GM21576 (cell line): Measurements from ENCODE around the gene DLG5.
A peak's percentile ranks its signal among the peaks of the same experiment; 100 is the strongest.

Experiments
- ATAC-seq: cut with Tn5 transposase; IDR thresholded peaks from one replicate; pipeline ENCODE4 v1.9.1; 2021; ENCODE audit warnings: mild to moderate bottlenecking, moderate library complexity; ENCODE audit not compliant: unreplicated experiment

DLG5 gene

GRCh38 chr10:77944519-77944918, 18.0 kb upstream of the DLG5 start:
- ATAC-seq: no peak

GRCh38 chr10:77943121-77943901, 16.8 kb upstream of the DLG5 start:
- ATAC-seq: no peak

DNA sequence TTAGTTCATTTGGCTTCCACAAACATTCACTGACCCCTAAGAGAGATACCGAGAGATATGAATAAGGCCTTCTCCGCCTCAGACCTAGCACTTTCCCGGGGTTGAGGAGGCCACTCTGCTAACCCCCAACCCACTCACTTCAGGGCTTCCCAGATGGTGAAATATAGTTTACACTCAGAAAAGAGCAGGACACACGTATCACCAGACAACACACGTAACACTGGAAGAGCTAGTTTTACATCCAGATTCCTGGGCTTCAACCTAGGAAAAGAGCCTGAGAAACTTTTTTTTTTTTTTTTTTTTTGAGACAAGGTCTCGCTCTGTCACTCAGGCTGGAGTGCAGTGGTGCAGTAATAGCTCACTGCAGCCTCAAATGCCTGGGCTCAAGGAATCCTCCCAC, 15.2 kb upstream of the DLG5 start:
- no peak for ATAC-seq

GRCh38 chr10:77940627-77941026, 14.1 kb upstream of the DLG5 start:
- ATAC-seq: no peak

GRCh38 chr10:77940225-77940624, 13.7 kb upstream of the DLG5 start:
- no peak for ATAC-seq

DNA sequence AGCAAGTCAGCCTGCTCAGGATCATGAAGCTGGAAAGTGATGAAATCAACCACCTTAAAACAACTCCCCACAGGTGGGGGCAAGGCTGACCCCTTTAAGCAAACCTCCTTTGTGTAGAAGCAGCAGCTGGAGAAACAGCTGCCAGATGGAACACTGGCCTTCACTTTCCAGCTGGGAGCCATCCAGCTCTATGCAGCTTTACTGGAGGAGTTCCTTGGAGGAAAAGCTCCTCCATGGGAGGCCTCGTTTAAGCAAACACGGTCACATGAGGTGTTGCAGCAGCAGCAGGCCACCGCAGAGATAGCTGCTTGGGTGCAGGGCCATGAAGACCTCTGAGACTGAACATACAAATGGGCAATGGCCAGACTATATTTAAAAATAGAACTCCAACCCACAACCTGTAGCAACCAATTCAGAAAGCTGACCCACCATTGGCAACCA, 13.0 kb upstream of the DLG5 start:
- ATAC-seq: no peak

GRCh38 chr10:77936697-77937567, 10.4 kb upstream of the DLG5 start:
- ATAC-seq: no peak

GRCh38 chr10:77932016-77932715, 5.6 kb upstream of the DLG5 start:
- ATAC-seq: no peak

GRCh38 chr10:77927402-77928246, 1.1 kb upstream of the DLG5 start:
- no peak for ATAC-seq

DNA sequence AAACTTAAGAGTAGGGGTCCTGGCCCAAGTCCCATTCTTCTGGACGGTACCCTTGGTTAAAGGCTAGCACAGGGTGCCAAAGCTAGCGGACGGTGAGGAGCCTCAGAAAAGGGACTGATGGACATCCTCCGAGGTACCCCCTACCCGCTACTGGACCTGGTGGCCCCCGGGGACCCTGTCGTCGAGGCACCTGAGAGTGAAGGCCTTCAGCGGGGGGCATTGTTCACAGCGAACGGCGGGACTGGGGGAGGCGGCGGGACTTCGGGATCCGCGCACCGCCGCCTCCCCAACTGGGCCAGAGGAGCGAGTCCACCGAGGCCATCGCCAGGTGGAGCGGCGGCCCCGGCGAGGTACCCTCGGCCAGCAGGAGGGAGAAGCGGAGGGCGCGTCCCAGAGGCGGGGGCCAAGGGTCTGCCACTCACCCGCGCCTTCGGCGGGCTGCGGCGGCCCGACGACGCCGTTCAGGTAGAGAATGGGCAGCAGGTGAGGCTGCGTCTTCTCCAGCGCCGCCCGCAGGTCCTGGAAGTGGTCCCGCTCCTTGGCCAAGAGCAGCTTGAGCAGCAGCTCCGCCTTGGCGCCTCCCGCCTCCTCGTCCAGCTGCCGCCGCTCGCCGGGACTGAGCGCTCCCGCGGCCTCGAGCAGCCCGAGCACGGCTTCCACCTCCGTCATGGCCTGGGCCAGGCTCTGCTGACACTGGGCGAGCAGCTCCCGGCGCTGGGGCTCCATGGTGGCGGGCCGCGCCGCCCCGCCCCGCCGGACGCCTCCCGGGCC, 575 bp downstream of the DLG5 start:
- ATAC-seq: peak; percentile 51

DNA sequence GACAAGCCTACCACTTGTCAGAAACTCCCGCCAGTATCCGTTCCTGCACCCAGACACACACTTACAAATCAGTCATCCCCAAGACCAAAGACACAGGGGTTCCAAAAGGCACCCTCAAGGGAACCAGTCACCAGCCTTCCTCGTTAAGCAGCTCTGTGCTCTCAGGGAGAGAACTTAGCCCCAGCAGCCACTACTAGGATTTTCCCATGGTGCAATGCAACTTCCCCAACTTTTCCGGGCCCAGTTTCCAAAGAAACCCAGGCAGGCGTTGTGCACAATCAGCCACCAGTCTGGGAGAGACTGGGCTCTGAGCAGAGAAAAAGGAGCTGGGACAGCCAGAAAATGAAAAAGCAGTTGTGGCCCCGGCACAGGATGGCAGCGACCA, 1.2 kb downstream of the DLG5 start:
- no peak for ATAC-seq

- no peak for ATAC-seq
These were observed 3.9 kb downstream of the DLG5 start for GRCh38 chr10:77922566-77923179.

DNA sequence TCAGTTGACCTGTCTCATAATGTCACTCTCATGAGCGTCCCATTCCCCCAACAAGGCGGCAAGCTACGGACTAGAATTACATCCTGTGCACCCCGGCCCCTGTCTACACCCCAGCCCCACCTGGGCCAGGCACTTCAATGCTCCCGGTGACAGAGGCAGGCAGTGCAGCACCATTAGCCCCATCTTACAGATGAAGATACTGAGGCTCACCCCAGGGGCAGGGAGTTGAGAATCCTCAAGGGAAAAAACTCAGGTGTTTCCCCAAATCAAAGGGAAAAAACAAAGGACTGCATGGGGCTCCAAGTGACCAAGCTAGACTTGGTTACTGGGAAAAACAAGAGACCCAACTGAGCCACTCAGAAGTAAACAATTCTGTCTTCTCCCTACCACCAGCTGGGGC, 4.5 kb downstream of the DLG5 start:
- no peak for ATAC-seq

DNA sequence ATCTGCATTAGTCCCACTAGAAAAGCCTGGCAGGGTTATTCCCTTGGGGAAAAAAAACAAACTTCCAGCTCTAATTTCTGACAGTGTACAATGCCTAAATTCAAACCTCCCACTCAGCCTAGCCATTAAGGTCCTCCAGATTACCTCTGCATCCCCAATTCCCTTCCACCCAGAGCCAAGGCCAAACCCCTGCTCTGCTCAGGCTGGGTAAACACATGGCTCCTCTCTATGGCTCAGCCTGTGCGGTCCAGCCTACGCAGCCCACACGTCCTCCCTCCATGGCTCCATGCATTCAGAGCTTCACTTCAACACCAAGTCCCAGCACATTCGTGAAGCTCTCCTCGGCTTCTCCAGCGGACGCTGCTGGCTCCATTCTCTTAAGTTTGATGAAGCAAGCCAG, 5.2 kb downstream of the DLG5 start:
- no peak for ATAC-seq

- no peak for ATAC-seq
These were observed 6.1 kb downstream of the DLG5 start for GRCh38 chr10:77920495-77920894.

DNA sequence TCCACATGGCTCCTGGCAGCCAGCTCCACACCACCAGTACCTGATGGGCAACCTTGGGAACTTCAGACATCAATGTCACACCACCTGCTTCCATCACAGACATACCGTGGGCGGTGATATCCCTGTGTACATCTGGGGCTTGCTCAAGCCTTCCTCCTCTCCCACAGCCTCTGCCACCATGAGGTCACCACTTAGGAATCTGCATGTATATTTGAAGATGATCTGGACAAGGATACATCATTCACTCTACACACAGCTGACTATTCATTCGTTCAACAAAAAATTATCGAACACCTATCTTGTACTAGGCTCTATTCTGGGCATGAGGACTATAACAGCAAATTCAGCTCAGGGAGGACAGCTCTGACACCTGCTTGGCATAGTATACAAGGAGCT, 6.8 kb downstream of the DLG5 start:
- no peak for ATAC-seq

GRCh38 chr10:77915319-77916105, 11.0 kb downstream of the DLG5 start:
- ATAC-seq: no peak

DNA sequence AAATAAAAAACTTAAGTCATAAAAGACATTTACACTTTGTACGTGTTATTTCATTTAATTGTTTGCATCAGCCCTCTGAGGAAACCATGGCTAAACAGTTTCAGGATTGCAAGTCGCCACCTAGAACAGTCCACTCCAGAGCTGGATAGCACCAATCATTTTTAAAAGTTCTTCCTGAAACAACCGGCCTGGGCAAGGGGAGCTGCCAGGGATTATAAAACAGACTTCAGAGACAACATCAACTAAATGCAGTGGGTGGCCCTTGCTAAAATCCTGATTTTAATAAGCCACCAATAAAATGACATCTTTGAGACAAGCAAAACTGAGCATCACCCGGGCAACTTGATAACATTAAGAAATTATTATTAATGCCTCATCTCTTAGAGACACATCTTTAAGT, 13.5 kb downstream of the DLG5 start:
- no peak for ATAC-seq

- no peak for ATAC-seq
These were observed 14.0 kb downstream of the DLG5 start for GRCh38 chr10:77912576-77912975.
